Measurements from ENCODE around the gene KDM6A.

DNA sequence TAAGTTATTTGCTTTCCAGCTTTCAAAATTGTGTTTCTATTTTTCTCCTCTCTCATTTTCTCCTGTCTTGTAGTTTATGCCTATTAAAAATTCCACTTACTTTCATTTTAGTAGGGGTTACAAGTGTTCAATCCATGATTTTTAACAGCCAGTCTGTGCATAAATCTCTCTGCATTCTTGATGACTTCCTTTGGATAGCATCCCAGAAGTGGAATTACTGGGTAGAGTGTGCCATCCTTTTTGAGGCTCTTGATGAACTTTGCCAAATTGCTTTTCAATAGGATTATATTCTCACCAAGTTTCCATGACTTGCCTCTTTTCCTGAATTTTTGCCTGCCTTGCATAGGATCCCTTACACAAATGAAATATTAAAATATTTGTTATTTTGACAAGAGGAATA, 269.2 kb downstream of the KDM6A start:
- TF ChIP-seq, protein P1, sequence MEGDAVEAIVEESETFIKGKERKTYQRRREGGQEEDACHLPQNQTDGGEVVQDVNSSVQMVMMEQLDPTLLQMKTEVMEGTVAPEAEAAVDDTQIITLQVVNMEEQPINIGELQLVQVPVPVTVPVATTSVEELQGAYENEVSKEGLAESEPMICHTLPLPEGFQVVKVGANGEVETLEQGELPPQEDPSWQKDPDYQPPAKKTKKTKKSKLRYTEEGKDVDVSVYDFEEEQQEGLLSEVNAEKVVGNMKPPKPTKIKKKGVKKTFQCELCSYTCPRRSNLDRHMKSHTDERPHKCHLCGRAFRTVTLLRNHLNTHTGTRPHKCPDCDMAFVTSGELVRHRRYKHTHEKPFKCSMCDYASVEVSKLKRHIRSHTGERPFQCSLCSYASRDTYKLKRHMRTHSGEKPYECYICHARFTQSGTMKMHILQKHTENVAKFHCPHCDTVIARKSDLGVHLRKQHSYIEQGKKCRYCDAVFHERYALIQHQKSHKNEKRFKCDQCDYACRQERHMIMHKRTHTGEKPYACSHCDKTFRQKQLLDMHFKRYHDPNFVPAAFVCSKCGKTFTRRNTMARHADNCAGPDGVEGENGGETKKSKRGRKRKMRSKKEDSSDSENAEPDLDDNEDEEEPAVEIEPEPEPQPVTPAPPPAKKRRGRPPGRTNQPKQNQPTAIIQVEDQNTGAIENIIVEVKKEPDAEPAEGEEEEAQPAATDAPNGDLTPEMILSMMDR (IDR thresholded peaks at IDR 0.05) = no peak
- TF ChIP-seq POLR2A (IDR thresholded peaks at IDR 0.05) = no peak

Data from right lobe of liver (tissue), 4 donors.